GM10266 (cell line): ENCODE results near the gene USP35.

Experiments
- DNase-seq: peaks from one replicate; pipeline ENCODE4 v3.0.0; 2012; ENCODE audit errors: extremely low spot score
- TF ChIP-seq, protein P1 (sequence below): IDR thresholded peaks from 2 replicates; pipeline ENCODE4 v1.5.1; 2012; ENCODE audit warnings: mild to moderate bottlenecking, low read depth; ENCODE audit not compliant: control insufficient read depth, insufficient read depth; ENCODE audit errors: missing control alignments

Gene USP35

DNA sequence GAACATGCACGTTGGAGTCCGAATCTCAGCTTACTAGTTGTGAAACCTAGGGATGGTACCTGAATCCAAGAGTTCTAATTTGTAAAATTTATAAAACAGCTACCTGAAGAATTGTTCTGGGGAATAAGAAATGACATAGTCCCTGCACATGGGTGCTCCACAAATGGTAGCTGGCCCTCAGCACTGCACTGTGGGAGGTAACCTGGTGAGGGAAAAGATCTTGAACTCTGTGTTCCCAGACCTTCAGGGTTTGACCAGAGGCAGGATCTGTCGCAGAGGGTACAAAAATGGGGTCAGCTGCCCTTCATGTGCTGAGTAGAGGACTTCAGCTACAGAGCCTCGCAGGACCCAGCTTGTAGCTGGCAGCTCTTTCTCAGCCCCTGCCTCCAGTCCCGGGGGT, 73.5 kb downstream of the USP35 start:
- TF ChIP-seq, protein P1, sequence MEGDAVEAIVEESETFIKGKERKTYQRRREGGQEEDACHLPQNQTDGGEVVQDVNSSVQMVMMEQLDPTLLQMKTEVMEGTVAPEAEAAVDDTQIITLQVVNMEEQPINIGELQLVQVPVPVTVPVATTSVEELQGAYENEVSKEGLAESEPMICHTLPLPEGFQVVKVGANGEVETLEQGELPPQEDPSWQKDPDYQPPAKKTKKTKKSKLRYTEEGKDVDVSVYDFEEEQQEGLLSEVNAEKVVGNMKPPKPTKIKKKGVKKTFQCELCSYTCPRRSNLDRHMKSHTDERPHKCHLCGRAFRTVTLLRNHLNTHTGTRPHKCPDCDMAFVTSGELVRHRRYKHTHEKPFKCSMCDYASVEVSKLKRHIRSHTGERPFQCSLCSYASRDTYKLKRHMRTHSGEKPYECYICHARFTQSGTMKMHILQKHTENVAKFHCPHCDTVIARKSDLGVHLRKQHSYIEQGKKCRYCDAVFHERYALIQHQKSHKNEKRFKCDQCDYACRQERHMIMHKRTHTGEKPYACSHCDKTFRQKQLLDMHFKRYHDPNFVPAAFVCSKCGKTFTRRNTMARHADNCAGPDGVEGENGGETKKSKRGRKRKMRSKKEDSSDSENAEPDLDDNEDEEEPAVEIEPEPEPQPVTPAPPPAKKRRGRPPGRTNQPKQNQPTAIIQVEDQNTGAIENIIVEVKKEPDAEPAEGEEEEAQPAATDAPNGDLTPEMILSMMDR: no peak
- DNase-seq: no peak

DNA sequence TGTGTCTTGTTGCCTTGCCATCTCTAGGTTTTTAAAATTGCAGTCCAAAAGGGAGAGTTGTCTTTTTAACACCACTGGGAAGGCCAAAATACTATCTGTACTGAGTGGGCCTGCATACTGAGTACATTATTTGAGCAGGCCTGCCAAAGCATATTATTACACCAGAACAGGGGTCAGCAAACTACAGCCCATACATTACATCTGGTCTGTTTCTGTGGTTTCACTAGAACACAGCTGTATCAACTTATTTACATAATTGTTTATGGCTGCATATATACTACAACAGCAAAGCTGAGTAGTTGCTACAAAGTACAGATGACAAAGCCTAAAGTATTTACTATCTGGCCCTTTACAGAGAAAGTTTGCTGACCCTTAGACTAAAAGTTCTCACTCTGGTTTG, 74.0 kb downstream of the USP35 start:
- DNase-seq: no peak
- TF ChIP-seq, protein P1: no peak
